PFSK-1 (cell line): ENCODE data around the gene PNMA6F.

Experiments used
- FOXP2 ChIP-seq: optimal IDR thresholded peaks from 2 replicates; pipeline ENCODE3; 2011; ENCODE audit warnings: borderline replicate concordance, control low read depth, inconsistent platforms; ENCODE audit not compliant: insufficient read depth; ENCODE audit errors: extremely low read length, extremely low read depth
- POLR2AphosphoS5 ChIP-seq: IDR thresholded peaks from 2 replicates; pipeline ENCODE4 v1.6.1; 2012; ENCODE audit warnings: low read depth, mild to moderate bottlenecking, control low read depth, low read length, moderate library complexity
- REST ChIP-seq, 2 experiments: IDR thresholded peaks; 2 replicates each; pipeline versions ENCODE4 v1.6.1 to v1.8.0; 2011 to 2012; ENCODE audit warnings: low read depth in 2 of 2, low read length in 2 of 2, control low read depth in 1 of 2, inconsistent platforms in 1 of 2, mild to moderate bottlenecking in 1 of 2, moderate library complexity in 1 of 2; ENCODE audit not compliant: insufficient read depth in 1 of 2
- SIN3A ChIP-seq: IDR thresholded peaks from 2 replicates; pipeline ENCODE4 v1.6.1; 2012; ENCODE audit warnings: mild to moderate bottlenecking, low read length, moderate library complexity, borderline replicate concordance; ENCODE audit not compliant: insufficient read depth
- TAF1 ChIP-seq: IDR thresholded peaks from 2 replicates; pipeline ENCODE4 v1.6.1; 2012; ENCODE audit warnings: low read length, control low read depth, borderline replicate concordance; ENCODE audit not compliant: insufficient read depth

Gene PNMA6F

GRCh38 chrX:153327561-153327960, 6.0 kb upstream of the PNMA6F start:
- TF ChIP-seq SIN3A (no peak), TAF1 (no peak), POLR2AphosphoS5 (no peak), FOXP2 (no peak), REST (IDR thresholded peaks at IDR 0.05; ENCODE audit: insufficient read depth in 1 of 2, low read depth in 2 of 2, low read length in 2 of 2) (no peak)

GRCh38 chrX:153320555-153321184, 897 bp downstream of the PNMA6F start:
- no peak for TF ChIP-seq REST (IDR thresholded peaks at IDR 0.05; ENCODE audit: insufficient read depth in 1 of 2, low read depth in 2 of 2, low read length in 2 of 2)
- no peak for TF ChIP-seq POLR2AphosphoS5
- no peak for TF ChIP-seq TAF1
- no peak for TF ChIP-seq SIN3A
- no peak for TF ChIP-seq FOXP2

GRCh38 chrX:153319295-153320046, 2.1 kb downstream of the PNMA6F start:
- TF ChIP-seq FOXP2, result no peak
- TF ChIP-seq POLR2AphosphoS5, result no peak
- TF ChIP-seq TAF1, result no peak
- TF ChIP-seq SIN3A, result no peak
- TF ChIP-seq REST (IDR thresholded peaks at IDR 0.05; ENCODE audit: insufficient read depth in 1 of 2, low read depth in 2 of 2, low read length in 2 of 2), result no peak

- no peak for TF ChIP-seq TAF1
- no peak for TF ChIP-seq POLR2AphosphoS5
- no peak for TF ChIP-seq SIN3A
- no peak for TF ChIP-seq REST (IDR thresholded peaks at IDR 0.05; ENCODE audit: insufficient read depth in 1 of 2, low read depth in 2 of 2, low read length in 2 of 2)
- no peak for TF ChIP-seq FOXP2
Measured at GRCh38 chrX:153318811-153319210, 2.8 kb downstream of the PNMA6F start.
